Activated CD8-positive, alpha-beta T cell treated with anti-CD3 and anti-CD28 coated beads for 36 hours (primary cell): ENCODE results near the gene BTLA. TPM values are rescaled to one million over a fixed set of nuclear protein-coding genes. Genes with fewer than 3 reads are reported as not detected.
"Not testable (repeated sequence)": the region's sequence is repeated elsewhere in the genome, so short reads cannot be mapped to it uniquely, and the experiment has no call there.

Experiments
- ATAC-seq: fragments of 200-7000 bp; cut with Tn5 transposase; one replicate; pipeline ENCODE4 v1.10.0; 2021; ENCODE audit warnings: mild to moderate bottlenecking, moderate library complexity
- CTCF ChIA-PET: fragments of 350-600 bp; sonication (Branson Sonifier 250); formaldehyde crosslinking; loops from one replicate; lab custom pipeline; 2021; ENCODE audit warnings: antibody characterized with exemption; lab: Charles Lee
- POLR2A ChIA-PET: fragments of 350-600 bp; sonication (Branson Sonifier 250); formaldehyde crosslinking; loops from one replicate; lab custom pipeline; 2021; ENCODE audit warnings: antibody characterized with exemption; lab: Charles Lee
- DNase-seq: peaks from one replicate; pipeline ENCODE4 v3.0.0-alpha.2; 2020
- H3K27ac Mint-ChIP-seq: one replicate; pipeline ENCODE4 v1.8.0; 2021; ENCODE audit warnings: mild to moderate bottlenecking, mixed read lengths
- H3K27me3 Mint-ChIP-seq: one replicate; pipeline ENCODE4 v1.8.0; 2021; ENCODE audit warnings: mixed read lengths
- H3K36me3 Mint-ChIP-seq: one replicate; pipeline ENCODE4 v1.8.0; 2021; ENCODE audit warnings: low read depth, mixed read lengths
- H3K4me1 Mint-ChIP-seq: one replicate; pipeline ENCODE4 v1.8.0; 2021; ENCODE audit warnings: low read depth, mixed read lengths
- H3K4me3 Mint-ChIP-seq: one replicate; pipeline ENCODE4 v1.8.0; 2021; ENCODE audit warnings: mild to moderate bottlenecking, moderate library complexity, mixed read lengths
- H3K9me3 Mint-ChIP-seq: one replicate; pipeline ENCODE4 v1.8.0; 2021; ENCODE audit warnings: mixed read lengths
- intact Hi-C: fragments of 100-400 bp; cut with micrococcal nuclease; formaldehyde crosslinking; loops from one replicate; pipeline ENCODE4 v1.10.0; 2022
- total RNA-seq, 2 experiments: library from RNA; stranded (reverse); gene quantifications; one replicate each; pipeline ENCODE4 v1.2.3, GENCODE V29; 2021
- TF ChIP-seq, protein P1 (sequence below): fragments of 200-600 bp; IDR thresholded peaks from one replicate; pipeline ENCODE4 v1.8.0; 2022; ENCODE audit warnings: antibody characterized with exemption, mild to moderate bottlenecking

The BTLA gene
- total RNA-seq, 2 experiments from 2014 or later, result 12.8 to 13.2 TPM

DNA sequence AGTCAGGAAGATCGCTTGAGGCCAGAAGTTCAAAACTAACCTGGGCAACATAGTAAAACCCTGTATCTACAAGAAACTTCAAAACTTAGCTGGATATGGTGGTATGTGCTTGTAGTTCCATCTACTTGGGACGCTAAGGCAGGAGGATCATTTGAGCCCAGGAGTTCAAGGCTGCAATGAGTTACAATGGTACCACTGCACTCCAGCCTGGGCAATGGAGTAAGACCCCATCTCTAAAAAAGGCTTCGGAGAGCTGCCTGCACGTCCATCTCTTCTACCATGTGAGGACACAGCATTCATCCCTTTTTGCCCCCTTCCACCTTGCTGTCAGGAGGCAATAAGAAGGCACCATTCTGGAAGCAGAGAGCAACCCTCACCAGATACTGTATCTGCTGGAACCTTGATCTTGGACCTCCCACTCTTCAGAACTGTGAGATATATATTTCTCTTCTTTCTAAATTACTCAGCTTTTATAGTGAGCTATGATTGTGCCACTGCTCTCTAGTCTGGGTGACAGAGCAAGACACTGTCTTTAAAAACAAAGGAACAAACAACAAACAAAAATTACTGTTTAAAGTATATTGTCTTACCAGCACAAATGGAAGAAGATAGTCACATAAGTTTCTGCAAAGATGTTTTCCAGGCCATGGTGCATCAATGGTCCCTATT lies 4.2 kb upstream of the BTLA start:
- DNase-seq, result no peak
- ChIA-PET CTCF (interaction anchor here (0.8 to 1.8 kb wide), 2 partner anchors 10 to 17 kb away, joined by 3 to 5 read pairs; no protein-coding TSS in a partner anchor), POLR2A (interaction anchor here (0.6 to 0.7 kb wide), 2 partner anchors 9 to 188 kb away, joined by 3 read pairs; no protein-coding TSS in a partner anchor)
- Mint-ChIP-seq H3K4me1 (peaks cover 43% of the 10 kb centered on the region), H3K36me3 (no peaks in the 10 kb centered on the region), H3K4me3 (no peak overlapping the region), H3K27me3 (no peaks in the 10 kb centered on the region), H3K27ac (no peak overlapping the region), H3K9me3 (no peaks in the 10 kb centered on the region)
- TF ChIP-seq, protein P1, sequence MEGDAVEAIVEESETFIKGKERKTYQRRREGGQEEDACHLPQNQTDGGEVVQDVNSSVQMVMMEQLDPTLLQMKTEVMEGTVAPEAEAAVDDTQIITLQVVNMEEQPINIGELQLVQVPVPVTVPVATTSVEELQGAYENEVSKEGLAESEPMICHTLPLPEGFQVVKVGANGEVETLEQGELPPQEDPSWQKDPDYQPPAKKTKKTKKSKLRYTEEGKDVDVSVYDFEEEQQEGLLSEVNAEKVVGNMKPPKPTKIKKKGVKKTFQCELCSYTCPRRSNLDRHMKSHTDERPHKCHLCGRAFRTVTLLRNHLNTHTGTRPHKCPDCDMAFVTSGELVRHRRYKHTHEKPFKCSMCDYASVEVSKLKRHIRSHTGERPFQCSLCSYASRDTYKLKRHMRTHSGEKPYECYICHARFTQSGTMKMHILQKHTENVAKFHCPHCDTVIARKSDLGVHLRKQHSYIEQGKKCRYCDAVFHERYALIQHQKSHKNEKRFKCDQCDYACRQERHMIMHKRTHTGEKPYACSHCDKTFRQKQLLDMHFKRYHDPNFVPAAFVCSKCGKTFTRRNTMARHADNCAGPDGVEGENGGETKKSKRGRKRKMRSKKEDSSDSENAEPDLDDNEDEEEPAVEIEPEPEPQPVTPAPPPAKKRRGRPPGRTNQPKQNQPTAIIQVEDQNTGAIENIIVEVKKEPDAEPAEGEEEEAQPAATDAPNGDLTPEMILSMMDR, result no peak
- ATAC-seq, result no peak
- intact Hi-C loops, result no loop called here

DNA sequence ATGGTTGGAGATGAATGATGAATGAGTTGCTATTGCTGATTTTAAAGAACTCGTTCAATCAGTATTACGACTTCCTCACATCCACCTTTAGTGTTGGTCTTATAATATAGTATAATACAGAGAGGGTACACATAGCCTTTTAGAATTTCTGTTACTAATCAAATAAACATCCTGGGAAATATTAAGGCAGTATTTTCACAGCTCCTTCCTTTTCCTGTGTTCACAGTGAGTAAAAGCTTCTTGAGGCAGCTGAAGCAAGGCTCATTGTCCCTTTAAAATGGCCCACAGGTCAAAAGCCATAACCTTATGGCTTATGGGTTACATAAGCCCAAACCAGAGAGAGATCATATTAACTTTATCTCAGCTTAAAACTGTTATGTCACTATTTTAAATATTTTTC lies 1.3 kb upstream of the BTLA start:
- Mint-ChIP-seq H3K4me3 (no peak overlapping the region), H3K4me1 (peaks cover 46% of the 10 kb centered on the region), H3K27ac (peak overlapping the region; percentile 14), H3K9me3 (no peaks in the 10 kb centered on the region), H3K36me3 (peaks cover 7% of the 10 kb centered on the region), H3K27me3 (no peaks in the 10 kb centered on the region)
- CTCF ChIA-PET, result interaction anchor here (1.9 to 3.6 kb wide), 3 partner anchors 17 to 167 kb away, joined by 5 to 16 read pairs (median 9); partner anchors contain the start of gene CD200
- ATAC-seq (no peak), DNase-seq (no peak)
- POLR2A ChIA-PET, result interaction anchor here (0.7 to 1.4 kb wide), 2 partner anchors 10 to 167 kb away, joined by 3 to 6 read pairs; no protein-coding TSS in a partner anchor
- intact Hi-C loops, result no loop called here
- TF ChIP-seq, protein P1, result no peak

DNA sequence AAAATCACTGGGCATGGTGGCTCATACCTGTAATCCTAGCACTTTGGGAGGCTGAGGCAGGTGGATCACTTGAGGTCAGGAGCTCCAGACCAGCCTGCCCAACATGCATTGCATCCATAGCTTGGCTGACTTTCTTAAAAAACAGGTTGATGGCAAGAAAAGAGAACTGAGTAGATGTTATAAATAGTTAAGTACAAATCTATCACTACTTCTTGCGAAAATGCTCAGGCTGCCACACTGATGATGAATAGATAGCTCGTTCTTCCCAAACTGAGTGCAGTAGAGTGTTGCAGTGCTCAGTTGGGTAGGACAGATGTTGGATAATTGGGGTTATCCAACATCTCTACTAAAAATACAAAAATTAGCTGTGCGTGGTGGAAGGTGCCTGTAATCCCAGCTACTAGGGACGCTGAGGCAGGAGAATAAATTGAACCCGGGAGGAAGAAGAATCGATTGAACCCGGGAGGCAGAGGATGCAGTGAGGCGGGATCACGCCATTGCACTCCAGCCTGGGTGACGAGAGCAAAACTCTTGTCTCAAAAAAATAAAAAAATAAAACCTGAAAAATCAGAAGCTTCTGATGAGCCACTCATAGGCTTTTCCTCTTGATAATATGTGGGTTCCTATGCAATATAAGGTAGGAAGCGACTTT lies 1.2 kb downstream of the BTLA start:
- intact Hi-C loops, result loop anchor here (2.0 kb wide), 1 partner anchor 33 kb away; no protein-coding TSS in a partner anchor
- ChIA-PET CTCF (interaction anchor here (1.1 to 3.6 kb wide), 10 partner anchors 10 to 165 kb away, joined by 3 to 16 read pairs (median 4); partner anchors contain the start of gene CD200), POLR2A (interaction anchor here (1.0 to 1.9 kb wide), 3 partner anchors 8 to 165 kb away, joined by 3 to 5 read pairs (median 4); partner anchors contain the start of gene CD200)
- TF ChIP-seq, protein P1, result no peak
- Mint-ChIP-seq H3K4me1 (peaks cover 49% of the 10 kb centered on the region), H3K36me3 (peaks cover 22% of the 10 kb centered on the region), H3K9me3 (peaks cover 2% of the 10 kb centered on the region), H3K27me3 (no peaks in the 10 kb centered on the region), H3K4me3 (peak overlapping the region; percentile 89), H3K27ac (peak overlapping the region; percentile 97)
- ATAC-seq (peak; percentile 27), DNase-seq (peak; percentile 27)

DNA sequence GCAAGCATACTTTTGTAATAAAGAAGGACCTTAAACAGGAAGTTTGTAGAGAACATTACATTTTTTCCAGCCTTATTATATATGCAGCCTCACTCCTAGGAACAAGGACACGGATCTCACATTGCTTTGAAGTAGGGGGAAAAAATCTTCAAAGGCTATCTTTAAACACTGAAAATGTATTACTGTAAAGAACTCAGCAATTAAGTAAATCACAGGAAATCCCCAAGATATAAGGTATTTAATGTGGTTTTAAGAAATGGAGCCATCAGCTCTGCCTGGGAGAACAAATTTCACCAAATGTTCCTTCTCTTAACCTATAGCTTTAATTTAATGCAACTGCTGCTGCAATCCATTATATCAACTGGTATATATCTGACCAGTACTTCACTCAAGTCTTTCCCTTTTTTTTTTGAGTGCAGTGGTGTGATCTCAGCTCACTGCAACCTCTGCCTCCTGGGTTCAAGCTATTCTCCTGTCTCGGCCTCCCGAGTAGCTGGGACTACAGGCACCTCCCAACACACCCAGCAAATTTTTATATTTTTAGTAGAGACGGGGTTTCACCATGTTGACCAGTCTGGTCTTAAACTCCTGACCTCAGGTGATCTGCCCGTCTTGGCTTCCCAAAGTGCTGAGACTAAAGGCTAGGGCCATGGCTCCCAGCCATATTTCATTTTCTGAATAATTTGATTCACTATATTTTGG lies 2.8 kb downstream of the BTLA start:
- POLR2A ChIA-PET, result interaction anchor here (1.5 kb wide), 1 partner anchor 66 kb away, joined by 4 read pairs; no protein-coding TSS in a partner anchor
- no peak for ATAC-seq
- no peak for DNase-seq

DNA sequence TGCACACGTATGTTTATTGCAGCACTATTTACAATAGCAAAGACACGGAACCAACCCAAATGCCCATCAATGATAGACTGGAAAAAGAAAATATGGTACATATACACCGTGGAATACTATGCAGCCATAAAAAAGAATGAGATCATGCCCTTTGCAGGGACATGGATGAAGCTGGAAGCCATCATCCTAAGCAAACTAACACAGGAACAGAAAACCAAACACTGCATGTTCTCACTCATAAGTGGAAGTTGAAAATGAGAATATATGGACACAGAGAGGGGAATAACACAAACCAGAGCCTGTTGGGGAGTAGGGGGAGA lies 4.9 kb downstream of the BTLA start:
- POLR2A ChIA-PET, result interaction anchor here (0.7 kb wide), 1 partner anchor 9 kb away, joined by 3 read pairs; no protein-coding TSS in a partner anchor
- peak overlapping the region; percentile 76 for H3K27ac Mint-ChIP-seq

More for the DNA sequence above, 2.8 kb downstream of the BTLA start:
- TF ChIP-seq, protein P1, result no peak
- H3K9me3 Mint-ChIP-seq, result peaks cover 2% of the 10 kb centered on the region
- intact Hi-C loops, result no loop called here
- H3K36me3 Mint-ChIP-seq, result peaks cover 25% of the 10 kb centered on the region
- peak overlapping the region; percentile 89 for H3K4me3 Mint-ChIP-seq
- H3K27ac Mint-ChIP-seq, result peak overlapping the region; percentile 68
- H3K27me3 Mint-ChIP-seq, result no peaks in the 10 kb centered on the region
- peaks cover 61% of the 10 kb centered on the region for H3K4me1 Mint-ChIP-seq
- CTCF ChIA-PET, result interaction anchor here (0.9 to 3.5 kb wide), 2 partner anchors 8 to 60 kb away, joined by 3 to 15 read pairs; no protein-coding TSS in a partner anchor

More for the DNA sequence above, 4.9 kb downstream of the BTLA start:
- H3K4me3 Mint-ChIP-seq, H3K9me3 Mint-ChIP-seq, ATAC-seq, DNase-seq, H3K27me3 Mint-ChIP-seq, intact Hi-C loops: not testable (repeated sequence)
- Mint-ChIP-seq H3K36me3 (peaks cover 30% of the 10 kb centered on the region), H3K4me1 (peaks cover 65% of the 10 kb centered on the region)
- CTCF ChIA-PET, result interaction anchor here (1.0 to 1.7 kb wide), 2 partner anchors 16 to 26 kb away, joined by 3 to 4 read pairs; no protein-coding TSS in a partner anchor
